ENCODE data around the gene ENPP6. TPM values are rescaled to one million over a fixed set of nuclear protein-coding genes. Genes with fewer than 3 reads are reported as not detected.

The ENPP6 gene
- total RNA-seq (under 1 TPM; 0.11 to 0.37 TPM), polyA plus RNA-seq (under 1 TPM; 0.02 to 0.09 TPM)
- long read RNA-seq, donor 1: 0 reads
- long read RNA-seq, donor 2: 0 reads
- long read RNA-seq, donor 3: 0 reads
- long read RNA-seq, donor 4: 0 reads
- long read RNA-seq, donor 5: 0 reads

DNA sequence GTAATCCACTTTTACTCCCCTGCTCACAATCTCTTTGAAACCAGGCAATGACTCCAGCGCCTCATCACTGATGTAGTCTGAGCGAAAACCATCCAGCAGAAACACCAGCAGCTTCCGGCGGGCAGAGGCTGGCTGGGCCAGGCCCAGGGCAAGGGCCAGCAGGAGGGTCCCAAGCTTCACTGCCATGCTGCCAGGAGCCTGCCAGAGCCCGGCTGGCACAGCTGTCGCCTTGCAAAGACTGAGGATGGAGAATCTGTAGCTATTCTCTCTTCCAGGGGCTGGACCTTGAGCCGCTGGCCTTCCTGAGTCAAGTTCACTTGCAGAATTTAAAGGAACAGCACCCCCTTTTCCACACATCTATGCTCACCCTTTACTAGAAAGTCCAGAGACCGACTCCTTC lies at the start of gene ENPP6:
ENPP6 (minus strand) TSS at position 240 of the 400 bp plus-strand sequence; CDS start at position 186, 54 bp downstream.
- no peaks in the 10 kb centered on the region for H3K27me3 ChIP-seq (ENCODE audit: control insufficient read depth in 3 of 3, insufficient read depth in 3 of 3, low read length in 2 of 3)
- TF ChIP-seq, protein P1, sequence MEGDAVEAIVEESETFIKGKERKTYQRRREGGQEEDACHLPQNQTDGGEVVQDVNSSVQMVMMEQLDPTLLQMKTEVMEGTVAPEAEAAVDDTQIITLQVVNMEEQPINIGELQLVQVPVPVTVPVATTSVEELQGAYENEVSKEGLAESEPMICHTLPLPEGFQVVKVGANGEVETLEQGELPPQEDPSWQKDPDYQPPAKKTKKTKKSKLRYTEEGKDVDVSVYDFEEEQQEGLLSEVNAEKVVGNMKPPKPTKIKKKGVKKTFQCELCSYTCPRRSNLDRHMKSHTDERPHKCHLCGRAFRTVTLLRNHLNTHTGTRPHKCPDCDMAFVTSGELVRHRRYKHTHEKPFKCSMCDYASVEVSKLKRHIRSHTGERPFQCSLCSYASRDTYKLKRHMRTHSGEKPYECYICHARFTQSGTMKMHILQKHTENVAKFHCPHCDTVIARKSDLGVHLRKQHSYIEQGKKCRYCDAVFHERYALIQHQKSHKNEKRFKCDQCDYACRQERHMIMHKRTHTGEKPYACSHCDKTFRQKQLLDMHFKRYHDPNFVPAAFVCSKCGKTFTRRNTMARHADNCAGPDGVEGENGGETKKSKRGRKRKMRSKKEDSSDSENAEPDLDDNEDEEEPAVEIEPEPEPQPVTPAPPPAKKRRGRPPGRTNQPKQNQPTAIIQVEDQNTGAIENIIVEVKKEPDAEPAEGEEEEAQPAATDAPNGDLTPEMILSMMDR (IDR thresholded peaks at IDR 0.05; ENCODE audit: control extremely low read depth, extremely low read depth): no peak
- H3K27ac ChIP-seq (ENCODE audit: low read depth in 1 of 2, low read length in 1 of 2): no peak within 1 kb of the TSS
- H3K4me1 ChIP-seq (ENCODE audit: control insufficient read depth in 5 of 5, insufficient read depth in 5 of 5, low read length in 5 of 5): peaks cover 0 to 24% (median 8%) of the 10 kb centered on the region in 5 donors
- no peak for ATAC-seq (ENCODE audit: insufficient read depth, low FRiP score)
- H3K4me3 ChIP-seq: no peak within 1 kb of the TSS
- H3K9me3 ChIP-seq (ENCODE audit: control insufficient read depth in 4 of 4, insufficient read depth in 3 of 4, low read length in 3 of 4): peaks cover 0 to under 1% (median 0%) of the 10 kb centered on the region in 4 donors
- peak in 1 of 3 donors; percentile 8 for DNase-seq
- WGBS, 2 donors: 81 to 83% methylated on average over 8 of the region's 8 CpGs
- no peaks in the 10 kb centered on the region for H3K36me3 ChIP-seq (ENCODE audit: control insufficient read depth in 4 of 4, insufficient read depth in 4 of 4, low read length in 4 of 4)
- no peak within 1 kb of the TSS for H3K9ac ChIP-seq (ENCODE audit: insufficient read depth in 1 of 2, low read length in 2 of 2)

- no peak overlapping the region for H3K9ac ChIP-seq (ENCODE audit: insufficient read depth in 1 of 2, low read length in 2 of 2)
- 59 to 79% methylated on average over 1 of the region's 1 CpG for WGBS, 2 donors
- TF ChIP-seq, protein P1 (IDR thresholded peaks at IDR 0.05; ENCODE audit: control extremely low read depth, extremely low read depth): no peak
- H3K4me3 ChIP-seq: no peak overlapping the region
- ATAC-seq (ENCODE audit: insufficient read depth, low FRiP score) (no peak), DNase-seq (no peak)
- no peak overlapping the region for H3K27ac ChIP-seq (ENCODE audit: low read depth in 1 of 2, low read length in 1 of 2)
- H3K27me3 ChIP-seq (ENCODE audit: control insufficient read depth in 3 of 3, insufficient read depth in 3 of 3, low read length in 2 of 3): no peaks in the 10 kb centered on the region
- no peaks in the 10 kb centered on the region for H3K9me3 ChIP-seq (ENCODE audit: control insufficient read depth in 4 of 4, insufficient read depth in 3 of 4, low read length in 3 of 4)
- no peaks in the 10 kb centered on the region for H3K4me1 ChIP-seq (ENCODE audit: control insufficient read depth in 5 of 5, insufficient read depth in 5 of 5, low read length in 5 of 5)
- H3K36me3 ChIP-seq (ENCODE audit: control insufficient read depth in 4 of 4, insufficient read depth in 4 of 4, low read length in 4 of 4): no peaks in the 10 kb centered on the region
Observed at GRCh38 chr4:184267206-184267608, 49.5 kb upstream of the ENPP6 start.

- no peak overlapping the region for H3K4me3 ChIP-seq
- peak overlapping the region in 1 of 2 donors; percentile 33 for H3K27ac ChIP-seq (ENCODE audit: low read depth in 1 of 2, low read length in 1 of 2)
- no peaks in the 10 kb centered on the region for H3K9me3 ChIP-seq (ENCODE audit: control insufficient read depth in 4 of 4, insufficient read depth in 3 of 4, low read length in 3 of 4)
- no peaks in the 10 kb centered on the region for H3K4me1 ChIP-seq (ENCODE audit: control insufficient read depth in 5 of 5, insufficient read depth in 5 of 5, low read length in 5 of 5)
- 71 to 73% methylated on average over 16 of the region's 16 CpGs for WGBS, 2 donors
- no peak for DNase-seq
- no peak overlapping the region for H3K9ac ChIP-seq (ENCODE audit: insufficient read depth in 1 of 2, low read length in 2 of 2)
- no peaks in the 10 kb centered on the region for H3K36me3 ChIP-seq (ENCODE audit: control insufficient read depth in 4 of 4, insufficient read depth in 4 of 4, low read length in 4 of 4)
- H3K27me3 ChIP-seq (ENCODE audit: control insufficient read depth in 3 of 3, insufficient read depth in 3 of 3, low read length in 2 of 3): no peaks in the 10 kb centered on the region
- ATAC-seq (ENCODE audit: insufficient read depth, low FRiP score): no peak
- TF ChIP-seq, protein P1 (IDR thresholded peaks at IDR 0.05; ENCODE audit: control extremely low read depth, extremely low read depth): no peak
Observed at GRCh38 chr4:184265546-184266351, 48.1 kb upstream of the ENPP6 start.
